Osteocyte (in vitro differentiated cells): ENCODE measurements around the gene CTNNA2. TPM values are rescaled to one million over a fixed set of nuclear protein-coding genes. Genes with fewer than 3 reads are reported as not detected.

Experiments
- DNase-seq: peaks from one replicate; pipeline ENCODE4 v3.0.0; 2021; ENCODE audit warnings: mixed read lengths; ENCODE audit not compliant: unreplicated experiment; ENCODE audit errors: extremely low spot score
- H3K27ac Mint-ChIP-seq: one replicate; pipeline ENCODE4 v1.8.0; 2021; ENCODE audit warnings: mild to moderate bottlenecking, mixed read lengths; ENCODE audit not compliant: unreplicated experiment
- H3K27me3 Mint-ChIP-seq: one replicate; pipeline ENCODE4 v1.8.0; 2021; ENCODE audit warnings: mixed read lengths; ENCODE audit not compliant: unreplicated experiment
- H3K36me3 Mint-ChIP-seq: one replicate; pipeline ENCODE4 v1.8.0; 2021; ENCODE audit warnings: mixed read lengths; ENCODE audit not compliant: unreplicated experiment
- H3K4me1 Mint-ChIP-seq: one replicate; pipeline ENCODE4 v1.8.0; 2021; ENCODE audit warnings: mixed read lengths; ENCODE audit not compliant: unreplicated experiment
- H3K4me3 Mint-ChIP-seq: one replicate; pipeline ENCODE4 v1.8.0; 2021; ENCODE audit warnings: mild to moderate bottlenecking, moderate library complexity, mixed read lengths; ENCODE audit not compliant: unreplicated experiment
- H3K9me3 Mint-ChIP-seq: one replicate; pipeline ENCODE4 v1.8.0; 2021; ENCODE audit warnings: mixed read lengths; ENCODE audit not compliant: unreplicated experiment
- CTCF ChIP-seq: fragments of 200-600 bp; sonication (generic); IDR thresholded peaks from 2 replicates; pipeline ENCODE4 v1.5.0; 2021; ENCODE audit warnings: antibody characterized with exemption, mild to moderate bottlenecking, moderate library complexity
- total RNA-seq: library from RNA; stranded (reverse); gene quantifications from 2 replicates; pipeline ENCODE4 v1.2.1, GENCODE V29; 2021

Gene CTNNA2
- total RNA-seq, 1 donor from 2014 or later, result not detected

- no peak for DNase-seq
- Mint-ChIP-seq H3K4me3 (no peak overlapping the region), H3K27ac (no peak overlapping the region), H3K9me3 (peaks cover 52% of the 10 kb centered on the region), H3K4me1 (no peaks in the 10 kb centered on the region), H3K36me3 (no peaks in the 10 kb centered on the region), H3K27me3 (no peaks in the 10 kb centered on the region)
- TF ChIP-seq CTCF, result no peak
These were observed 655.2 kb downstream of the CTNNA2 start for GRCh38 chr2:80168037-80168436.

- peaks cover 59% of the 10 kb centered on the region for H3K9me3 Mint-ChIP-seq
- no peaks in the 10 kb centered on the region for H3K4me1 Mint-ChIP-seq
- DNase-seq, result no peak
- no peak overlapping the region for H3K4me3 Mint-ChIP-seq
- no peak for TF ChIP-seq CTCF
- no peaks in the 10 kb centered on the region for H3K27me3 Mint-ChIP-seq
- H3K27ac Mint-ChIP-seq, result no peak overlapping the region
- H3K36me3 Mint-ChIP-seq, result no peaks in the 10 kb centered on the region
These were observed 656.0 kb downstream of the CTNNA2 start for GRCh38 chr2:80168801-80169200.

GRCh38 chr2:80169811-80170594 lies 657.2 kb downstream of the CTNNA2 start:
- peaks cover 65% of the 10 kb centered on the region for H3K9me3 Mint-ChIP-seq
- no peak overlapping the region for H3K4me3 Mint-ChIP-seq
- no peak for TF ChIP-seq CTCF
- DNase-seq, result no peak
- no peak overlapping the region for H3K27ac Mint-ChIP-seq
- no peaks in the 10 kb centered on the region for H3K4me1 Mint-ChIP-seq
- H3K36me3 Mint-ChIP-seq, result no peaks in the 10 kb centered on the region
- H3K27me3 Mint-ChIP-seq, result no peaks in the 10 kb centered on the region

GRCh38 chr2:80185091-80185490 lies 672.2 kb downstream of the CTNNA2 start:
- H3K27me3 Mint-ChIP-seq, result no peaks in the 10 kb centered on the region
- H3K36me3 Mint-ChIP-seq, result no peaks in the 10 kb centered on the region
- TF ChIP-seq CTCF, result no peak
- H3K27ac Mint-ChIP-seq, result no peak overlapping the region
- H3K4me1 Mint-ChIP-seq, result no peaks in the 10 kb centered on the region
- DNase-seq, result no peak
- H3K9me3 Mint-ChIP-seq, result peaks cover 34% of the 10 kb centered on the region
- H3K4me3 Mint-ChIP-seq, result no peak overlapping the region

GRCh38 chr2:80186262-80186661 lies 673.4 kb downstream of the CTNNA2 start:
- no peak for TF ChIP-seq CTCF
- no peak overlapping the region for H3K27ac Mint-ChIP-seq
- H3K4me3 Mint-ChIP-seq, result no peak overlapping the region

More at GRCh38 chr2:80186262-80186661, 673.4 kb downstream of the CTNNA2 start:
- Mint-ChIP-seq H3K4me1 (no peaks in the 10 kb centered on the region), H3K27me3 (no peaks in the 10 kb centered on the region), H3K36me3 (no peaks in the 10 kb centered on the region), H3K9me3 (peaks cover 26% of the 10 kb centered on the region)
- no peak for DNase-seq
